Nucleus accumbens (tissue), 56 donors: ENCODE measurements around the gene MRTFA.
"Not testable (repeated sequence)": the region's sequence is repeated elsewhere in the genome, so short reads cannot be mapped to it uniquely, and the experiment has no call there.

Experiments
- DNase-seq, 56 donors: peaks; one replicate each; lab custom pipeline; 2025; lab: John Stamatoyannopoulos, UW

Gene MRTFA

GRCh38 chr22:40531951-40532900, 104.3 kb downstream of the MRTFA start:
- DNase-seq: no peak

- DNase-seq: not testable (repeated sequence)
These were observed 106.1 kb downstream of the MRTFA start for GRCh38 chr22:40530391-40530790.

- no peak for DNase-seq
These were observed 106.7 kb downstream of the MRTFA start for GRCh38 chr22:40529821-40530220.

DNA sequence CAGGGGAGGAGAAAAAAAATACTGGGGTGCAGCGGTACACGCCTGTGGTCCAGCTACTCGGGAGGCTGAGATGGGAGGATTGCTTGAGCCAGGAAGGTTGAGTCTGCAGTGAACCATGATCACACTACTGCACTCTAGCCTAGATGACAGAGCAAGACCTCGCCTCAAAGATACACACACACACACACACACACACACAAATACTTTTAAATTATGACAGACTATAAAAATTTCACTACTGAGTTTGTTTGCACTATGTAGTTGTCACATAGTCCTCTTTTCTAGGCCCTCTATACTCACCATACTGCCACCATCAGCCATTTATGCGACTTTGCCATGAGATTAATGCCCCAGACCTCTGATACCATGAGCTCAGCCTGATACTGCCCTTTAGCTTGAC, 109.6 kb downstream of the MRTFA start:
- DNase-seq: no peak

DNA sequence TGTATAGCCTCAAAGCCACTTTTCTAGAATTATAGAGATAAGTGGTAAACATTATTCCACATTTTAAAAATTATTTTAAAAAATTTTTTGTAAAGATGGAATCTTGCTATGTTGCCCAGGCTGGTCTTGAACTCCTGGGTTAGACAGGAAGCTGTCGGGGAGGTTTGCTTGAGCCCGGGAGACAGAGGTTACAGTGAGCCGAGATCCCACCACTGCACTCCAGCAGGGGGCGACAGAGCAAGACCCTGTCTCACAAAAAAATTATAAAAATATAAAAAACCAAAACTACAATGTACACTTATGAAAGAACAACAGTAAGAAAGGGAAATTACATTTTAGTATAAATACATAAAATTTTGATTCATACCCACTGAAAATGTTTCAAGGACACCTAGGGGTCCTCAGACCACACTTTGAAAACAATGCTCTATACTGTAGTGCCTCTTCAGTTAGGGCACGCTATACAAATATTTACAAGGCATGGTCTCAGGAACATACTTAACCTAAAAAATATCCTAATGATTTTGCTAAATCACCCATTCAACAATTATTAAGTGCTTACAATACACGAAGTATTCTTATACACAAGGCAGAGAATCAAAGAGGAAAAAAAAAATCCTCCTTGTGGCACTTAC, 111.2 kb downstream of the MRTFA start:
- DNase-seq: peak in 18 of 56 donors; percentile 1 to 58 (median 9)

- no peak for DNase-seq
These were observed 111.9 kb downstream of the MRTFA start for GRCh38 chr22:40524392-40525249.

- no peak for DNase-seq
These were observed 114.4 kb downstream of the MRTFA start for GRCh38 chr22:40522141-40522540.

GRCh38 chr22:40521046-40521445, 115.5 kb downstream of the MRTFA start:
- no peak for DNase-seq

DNA sequence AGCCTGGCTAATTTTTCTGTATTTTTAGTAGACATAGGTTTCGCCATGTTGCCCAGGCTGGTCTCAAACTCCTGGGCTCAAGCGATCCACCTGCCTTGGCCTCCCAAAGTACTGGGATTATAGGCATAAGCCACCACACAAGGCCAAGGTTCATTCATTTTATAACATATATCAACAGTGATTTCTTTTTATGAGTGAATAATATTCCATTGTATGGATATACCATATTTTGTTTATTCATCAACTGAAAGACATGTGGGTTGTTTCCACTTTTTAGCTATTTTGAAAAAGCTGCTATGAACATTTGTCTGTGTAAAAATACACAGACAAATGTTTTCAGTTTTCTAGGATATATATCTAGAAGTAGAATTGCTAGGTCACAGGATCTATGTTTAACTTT, 116.0 kb downstream of the MRTFA start:
- no peak for DNase-seq

- no peak for DNase-seq
These were observed 116.6 kb downstream of the MRTFA start for GRCh38 chr22:40519948-40520331.

DNA sequence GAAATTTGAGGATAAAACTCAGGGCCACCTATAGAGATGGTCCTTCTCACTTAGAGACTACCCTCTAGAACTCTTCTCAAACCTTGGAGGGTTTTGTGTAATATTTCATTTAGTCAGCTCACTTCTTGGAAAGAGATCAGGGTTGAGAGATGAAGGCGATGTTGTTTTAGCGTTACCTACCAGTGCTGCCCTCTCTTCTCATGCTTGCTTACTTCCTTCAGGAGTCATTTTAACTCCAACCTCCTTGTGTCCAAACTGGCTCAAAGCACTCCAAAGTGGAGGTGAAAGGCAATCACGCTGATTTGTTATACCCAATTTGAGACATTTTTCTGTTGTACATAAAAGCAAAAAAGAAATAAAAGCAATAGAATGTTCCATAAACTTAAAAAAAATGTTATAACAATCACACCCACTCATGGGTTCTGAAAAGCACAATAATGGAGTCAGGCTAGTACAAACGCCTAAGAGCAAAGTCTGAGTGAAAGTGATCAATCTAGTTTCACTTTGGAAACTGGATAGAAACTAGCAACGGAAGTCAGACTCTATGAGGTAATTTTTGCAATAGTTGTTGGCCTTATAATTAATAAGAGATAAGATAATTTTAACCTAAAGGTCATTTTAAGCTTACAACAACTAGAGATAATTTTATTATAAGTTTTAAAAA, 117.1 kb downstream of the MRTFA start:
- DNase-seq: no peak

DNA sequence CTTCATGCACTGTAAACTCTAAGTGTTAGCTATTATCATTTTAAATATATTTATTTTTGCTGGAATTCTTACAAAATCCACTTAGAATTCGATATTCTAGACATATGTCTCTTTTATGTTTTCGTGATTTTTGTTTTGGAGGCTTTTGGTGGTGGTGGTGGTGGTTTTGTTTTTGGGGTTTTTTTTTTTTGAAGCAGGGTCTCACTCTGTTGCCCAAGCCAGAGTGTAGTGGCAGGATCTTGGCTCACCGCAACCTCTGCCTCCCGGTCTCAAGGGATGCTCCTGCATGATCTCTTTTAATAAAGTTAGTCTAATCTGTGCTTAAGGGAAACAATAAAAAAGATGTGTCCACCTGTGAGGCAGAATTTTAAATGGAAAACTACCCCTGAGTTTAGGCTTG, 117.7 kb downstream of the MRTFA start:
- DNase-seq: no peak

GRCh38 chr22:40517631-40518030, 118.9 kb downstream of the MRTFA start:
- DNase-seq: no peak

DNA sequence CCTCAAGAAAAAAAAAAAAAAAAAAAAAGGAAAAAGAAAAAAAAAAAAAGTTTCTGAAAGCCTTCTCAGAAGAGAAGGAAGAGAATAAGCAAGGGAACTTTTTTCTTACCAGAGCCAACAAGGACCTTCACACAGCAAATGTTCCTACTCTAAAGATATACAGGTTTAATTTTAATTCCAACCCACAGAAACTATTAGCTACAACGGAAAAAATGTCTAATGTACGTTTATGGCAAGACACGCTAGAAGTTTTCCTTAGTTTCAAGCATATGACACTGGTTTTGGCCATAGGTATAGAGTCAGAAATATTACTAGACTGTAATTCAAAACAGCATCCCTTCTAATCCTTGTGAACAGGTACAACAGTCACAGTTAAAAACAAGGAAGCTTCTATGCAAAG, 120.1 kb downstream of the MRTFA start:
- no peak for DNase-seq

- no peak for DNase-seq
These were observed 123.9 kb downstream of the MRTFA start for GRCh38 chr22:40512426-40513136.

DNA sequence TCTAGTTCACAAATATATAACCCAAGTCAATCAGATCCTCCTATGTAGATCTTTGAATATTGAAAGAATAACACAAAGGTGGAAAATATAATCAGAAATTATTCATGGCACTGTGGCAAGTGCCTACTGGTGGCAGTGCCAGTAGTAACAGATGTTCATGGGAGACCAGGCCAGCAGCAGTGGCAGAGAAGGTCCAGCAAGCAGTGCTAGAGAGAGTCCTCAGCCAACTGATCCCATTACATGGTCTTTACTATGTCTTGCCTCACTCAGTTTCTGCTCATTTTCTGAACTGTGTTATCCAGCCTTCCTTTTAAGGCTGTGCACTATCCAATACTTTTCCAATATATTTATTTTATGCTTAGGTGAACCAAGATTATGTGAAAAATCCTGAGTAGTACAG, 124.9 kb downstream of the MRTFA start:
- DNase-seq: peak in 7 of 56 donors; percentile 2 to 31 (median 18)

DNA sequence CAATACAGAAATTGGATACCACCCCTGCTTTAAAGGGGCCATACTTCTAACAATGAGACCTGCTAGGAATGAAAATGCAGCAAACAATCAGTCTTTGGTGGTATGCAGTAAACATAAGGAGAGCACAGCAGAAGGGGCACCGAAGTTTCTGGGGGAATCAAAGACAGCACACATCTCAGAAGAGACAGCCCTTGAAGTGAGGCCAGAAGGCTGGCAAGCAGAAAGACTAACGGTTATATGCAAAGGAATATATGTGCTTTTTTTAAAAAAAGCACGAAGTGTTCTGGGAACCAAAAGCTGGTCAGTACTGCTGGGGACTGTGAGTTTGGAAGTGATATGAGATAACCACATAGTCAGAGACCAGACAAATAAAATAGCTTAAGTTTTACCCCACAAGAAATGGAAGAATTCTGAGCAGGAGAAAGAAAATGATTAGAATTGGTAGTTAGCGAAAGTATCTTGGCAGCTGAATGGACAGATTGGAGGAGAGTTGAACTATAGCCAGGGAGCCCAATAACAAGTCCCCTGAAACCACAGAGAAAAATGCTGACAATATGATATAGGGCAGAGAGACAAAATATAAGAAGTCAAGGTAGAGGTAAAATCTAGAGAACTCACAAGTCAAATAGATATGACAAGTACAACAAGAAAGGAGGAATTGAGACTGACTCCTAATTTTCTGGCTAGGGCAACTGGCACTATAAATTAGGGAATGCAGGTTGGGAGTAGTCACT, 125.7 kb downstream of the MRTFA start:
- DNase-seq: no peak

DNA sequence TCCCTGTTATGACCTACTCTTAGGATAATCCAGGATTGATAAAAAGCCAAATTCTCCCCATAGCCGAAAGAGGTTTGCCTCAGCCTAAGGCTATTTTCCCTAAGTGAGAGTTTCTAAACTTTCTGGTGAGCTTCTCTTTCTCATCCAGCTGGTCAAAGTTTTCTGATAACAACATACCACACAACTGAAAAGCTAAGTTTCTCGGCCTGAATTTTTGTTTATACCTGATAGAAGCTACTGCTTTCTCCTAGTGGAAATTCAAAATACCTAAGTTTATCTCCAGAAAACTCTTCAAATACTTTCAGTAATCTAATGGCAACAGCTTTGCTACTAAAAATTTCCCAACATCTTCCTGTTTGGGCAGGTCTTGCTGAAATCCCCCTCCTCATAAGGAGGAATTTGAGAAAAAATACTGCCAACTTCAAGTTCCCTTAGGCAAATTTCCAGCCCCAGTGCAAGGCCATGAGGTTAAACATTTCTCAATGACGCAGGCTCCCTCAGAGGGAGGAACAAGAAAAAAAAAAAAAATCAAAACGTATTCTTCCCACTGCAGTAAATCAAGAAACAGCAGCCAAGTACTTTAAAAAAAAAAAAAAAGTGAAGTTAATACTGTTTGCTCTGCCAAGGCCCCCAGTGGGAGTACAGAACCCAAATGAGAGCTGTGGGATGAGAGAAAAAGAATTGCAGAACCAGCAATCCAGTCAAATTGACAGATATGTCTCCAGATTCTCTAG, 127.0 kb downstream of the MRTFA start:
- peak in 3 of 56 donors; percentile 7 to 35 (median 26) for DNase-seq
